Measurements from ENCODE around the gene PFN1.

DNA sequence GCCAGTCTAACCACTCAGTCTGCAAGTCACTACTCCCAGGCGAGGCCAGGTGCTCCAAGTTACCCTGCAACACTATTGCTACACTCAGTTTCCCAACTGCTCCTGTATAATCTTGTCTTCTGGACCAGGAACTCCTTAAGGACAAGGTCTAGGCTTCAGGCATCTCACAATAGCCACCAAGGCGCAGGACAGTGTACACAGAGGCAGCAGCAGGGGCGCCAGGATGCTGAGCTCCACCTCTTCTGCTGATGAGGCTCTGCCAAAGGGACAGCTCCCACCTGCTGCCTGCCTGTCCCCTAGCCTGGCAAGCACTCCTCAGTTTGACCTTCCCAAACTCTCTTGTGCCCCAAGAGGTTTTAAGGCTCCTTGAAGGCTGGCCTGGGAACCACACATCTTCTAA, 11.9 kb downstream of the PFN1 start:
- no peak for TF ChIP-seq ZNF274 (IDR thresholded peaks at IDR 0.05; ENCODE audit: low read depth, low read length)
- TF ChIP-seq YY1 (IDR thresholded peaks at IDR 0.05; ENCODE audit: insufficient read depth, insufficient read length): no peak
- no peak for TF ChIP-seq SUZ12 (IDR thresholded peaks at IDR 0.05; ENCODE audit: extremely low read depth, insufficient read depth, insufficient read length)

Measured in NT2/D1 (cell line).